ENCODE data around the gene PLAA.

The PLAA gene

DNA sequence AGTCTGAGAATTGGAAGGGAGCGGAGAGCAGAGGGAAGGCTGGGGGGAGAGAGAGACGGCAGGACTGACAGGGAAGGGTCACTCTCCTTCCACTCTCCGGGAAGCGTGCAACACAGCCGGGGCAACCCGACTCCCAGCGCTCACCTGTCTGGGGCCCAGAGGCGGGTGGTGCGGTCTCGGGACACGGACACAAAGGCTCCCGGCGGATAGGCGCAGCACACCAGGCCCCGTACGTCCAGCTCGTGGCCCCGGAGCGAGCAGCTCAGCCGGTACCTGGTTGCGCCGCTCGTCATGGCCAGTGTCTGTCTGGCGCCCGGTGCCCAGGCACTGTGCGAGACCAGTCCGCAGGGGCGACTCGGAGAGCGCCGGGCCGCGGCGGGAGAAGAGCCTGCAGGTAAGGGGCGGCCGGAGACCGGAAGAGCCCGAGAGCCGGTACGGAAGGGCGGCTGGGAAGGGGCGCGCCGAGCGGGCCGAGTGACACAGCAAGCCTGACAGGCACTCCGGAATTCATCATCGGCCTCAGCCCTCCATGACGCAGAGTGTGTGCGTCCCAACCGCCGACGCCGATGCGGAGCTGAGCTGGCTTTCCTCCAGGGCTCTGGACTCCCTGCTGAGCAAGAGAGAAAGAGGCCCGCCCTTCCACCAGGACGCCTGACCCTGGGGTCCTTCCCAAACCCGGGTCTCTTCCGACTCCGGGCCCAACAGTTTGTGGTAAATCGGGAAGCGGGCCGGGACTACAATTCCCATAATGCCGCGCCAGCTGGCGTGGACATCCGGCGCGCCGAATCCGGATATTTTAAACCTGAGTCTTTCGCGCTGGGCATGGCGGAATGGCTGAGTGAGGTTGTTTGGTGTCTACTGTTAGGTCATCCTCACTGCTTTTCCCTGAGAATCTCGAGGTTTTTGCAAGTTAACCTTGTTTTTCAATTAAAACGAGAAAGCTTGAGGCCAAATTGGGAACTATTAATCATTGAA, at the start of gene PLAA:
Gene PLAA (minus strand): TSS at position 490 of the 975 bp plus-strand sequence. CDS start 197 bp downstream, at position 293.
- TF ChIP-seq ZFX (IDR thresholded peaks at IDR 0.05), result peak; percentile 93
- TF ChIP-seq, protein P1, sequence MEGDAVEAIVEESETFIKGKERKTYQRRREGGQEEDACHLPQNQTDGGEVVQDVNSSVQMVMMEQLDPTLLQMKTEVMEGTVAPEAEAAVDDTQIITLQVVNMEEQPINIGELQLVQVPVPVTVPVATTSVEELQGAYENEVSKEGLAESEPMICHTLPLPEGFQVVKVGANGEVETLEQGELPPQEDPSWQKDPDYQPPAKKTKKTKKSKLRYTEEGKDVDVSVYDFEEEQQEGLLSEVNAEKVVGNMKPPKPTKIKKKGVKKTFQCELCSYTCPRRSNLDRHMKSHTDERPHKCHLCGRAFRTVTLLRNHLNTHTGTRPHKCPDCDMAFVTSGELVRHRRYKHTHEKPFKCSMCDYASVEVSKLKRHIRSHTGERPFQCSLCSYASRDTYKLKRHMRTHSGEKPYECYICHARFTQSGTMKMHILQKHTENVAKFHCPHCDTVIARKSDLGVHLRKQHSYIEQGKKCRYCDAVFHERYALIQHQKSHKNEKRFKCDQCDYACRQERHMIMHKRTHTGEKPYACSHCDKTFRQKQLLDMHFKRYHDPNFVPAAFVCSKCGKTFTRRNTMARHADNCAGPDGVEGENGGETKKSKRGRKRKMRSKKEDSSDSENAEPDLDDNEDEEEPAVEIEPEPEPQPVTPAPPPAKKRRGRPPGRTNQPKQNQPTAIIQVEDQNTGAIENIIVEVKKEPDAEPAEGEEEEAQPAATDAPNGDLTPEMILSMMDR (conservative IDR thresholded peaks at IDR 0.05), result no peak; the same call in 1 of the 2 replicates
- H3K27ac ChIP-seq, result peak within 1 kb of the TSS; percentile 94

DNA sequence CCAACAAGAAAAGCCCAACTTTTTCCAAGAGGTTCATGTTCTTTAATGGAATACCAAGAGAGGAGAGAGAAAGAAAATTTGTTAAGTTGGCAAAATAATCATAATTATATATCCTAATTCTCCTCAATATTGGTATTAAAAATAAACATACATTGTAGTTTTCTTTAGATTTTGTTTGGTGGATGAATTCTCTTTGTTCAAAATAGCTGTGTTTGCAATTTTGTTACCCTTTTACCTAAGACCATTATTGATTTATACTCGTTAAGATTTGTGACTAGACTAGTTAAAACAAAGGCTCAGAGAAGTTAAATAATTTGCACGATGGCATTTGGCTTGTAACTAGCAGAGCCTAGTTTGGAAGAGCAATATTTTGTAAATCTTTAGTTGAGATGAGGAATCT, 48.8 kb upstream of the PLAA start:
- H3K27ac ChIP-seq, result no peak overlapping the region
- TF ChIP-seq ZFX (IDR thresholded peaks at IDR 0.05), result no peak
- TF ChIP-seq, protein P1 (conservative IDR thresholded peaks at IDR 0.05), result no peak

DNA sequence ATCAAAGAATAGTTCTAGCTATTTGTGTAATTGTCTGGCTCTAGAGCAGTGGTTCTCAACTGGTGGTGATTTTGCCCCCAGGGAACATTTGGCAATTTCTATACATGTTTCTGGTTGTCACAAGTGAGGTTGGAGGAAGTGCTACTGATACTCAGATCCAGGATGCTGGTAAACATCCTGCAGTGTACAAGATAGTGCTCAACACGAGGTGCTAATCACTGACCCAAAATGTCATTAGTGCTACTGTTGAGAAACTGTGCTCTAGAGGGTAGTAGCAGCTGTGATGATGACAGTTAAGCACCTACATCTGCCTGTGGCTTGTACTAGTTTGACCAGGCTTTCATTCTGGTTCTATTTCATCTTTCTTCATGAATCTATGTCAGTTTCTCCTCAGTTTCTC, 36.3 kb upstream of the PLAA start:
- TF ChIP-seq, protein P1 (conservative IDR thresholded peaks at IDR 0.05), result no peak
- TF ChIP-seq ZFX (IDR thresholded peaks at IDR 0.05), result no peak
- H3K27ac ChIP-seq, result no peak overlapping the region

DNA sequence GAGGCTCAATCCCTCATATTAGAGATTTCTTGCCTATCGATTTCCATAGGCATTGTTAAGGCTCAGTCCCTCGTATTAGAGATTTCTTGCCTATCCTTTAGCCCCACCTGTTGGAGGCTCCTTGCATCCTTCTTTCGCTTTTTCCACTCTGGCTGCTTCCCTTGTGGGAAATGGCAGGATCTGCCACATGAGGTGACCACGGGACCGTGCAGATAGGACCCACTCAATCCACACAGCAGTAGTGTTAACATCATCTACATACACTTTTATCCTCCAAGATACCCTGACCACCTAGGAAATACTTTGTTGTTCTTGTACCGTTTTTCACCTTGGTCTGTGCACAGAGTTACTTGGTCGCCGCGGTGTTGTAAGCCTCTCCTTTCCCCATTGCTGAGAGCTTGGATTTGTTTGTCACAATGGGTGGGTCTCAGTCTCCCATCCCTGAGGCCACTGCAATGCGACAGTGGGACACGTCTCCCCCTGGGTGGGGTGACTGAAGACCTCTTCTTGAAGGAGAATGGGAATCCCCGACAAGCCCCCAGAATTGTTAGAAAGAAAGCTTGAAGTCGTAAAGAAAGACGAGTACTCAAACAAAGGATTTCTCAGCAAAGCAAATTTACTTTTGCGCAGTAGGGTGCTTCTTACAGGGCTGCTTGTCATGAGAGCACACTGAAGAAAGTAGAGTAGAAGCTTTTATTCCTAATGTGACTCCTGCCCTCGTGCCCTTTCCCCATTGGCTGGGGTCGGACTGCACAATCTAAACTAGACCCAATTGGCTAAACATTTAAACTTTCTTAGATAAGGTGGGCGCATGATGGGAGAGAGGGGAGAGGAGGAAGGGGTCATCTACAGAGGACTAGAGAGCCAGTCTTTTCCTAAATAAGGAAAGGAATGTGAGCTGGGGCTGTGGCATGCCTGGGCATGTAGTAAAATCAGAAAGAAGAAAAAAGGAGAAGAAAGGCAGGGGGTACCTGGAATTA, 29.0 kb upstream of the PLAA start:
- TF ChIP-seq, protein P1 (conservative IDR thresholded peaks at IDR 0.05), result peak; percentile 52
- no peak for TF ChIP-seq ZFX (IDR thresholded peaks at IDR 0.05)
- no peak overlapping the region for H3K27ac ChIP-seq

DNA sequence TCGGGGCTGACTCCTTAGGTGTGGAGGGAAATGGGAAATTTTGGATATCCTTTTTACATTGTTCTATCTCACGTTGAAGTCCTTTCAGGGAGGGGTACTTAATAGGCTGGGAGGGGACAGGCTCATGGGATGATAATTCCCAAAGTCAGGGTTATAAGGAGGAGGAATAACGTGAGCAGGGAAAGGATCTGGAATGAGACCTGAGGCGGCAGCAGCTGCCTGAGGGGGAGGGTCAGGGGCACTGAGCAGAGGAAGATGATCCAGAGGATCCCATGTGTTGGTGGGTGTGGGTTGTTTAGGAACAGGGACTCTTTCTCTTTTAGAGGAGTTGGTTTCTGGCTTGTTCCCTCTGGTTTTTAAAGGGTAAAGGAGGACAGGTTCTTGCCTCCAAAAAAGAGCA, 27.9 kb upstream of the PLAA start:
- TF ChIP-seq ZFX (IDR thresholded peaks at IDR 0.05), result no peak
- TF ChIP-seq, protein P1 (conservative IDR thresholded peaks at IDR 0.05), result no peak
- no peak overlapping the region for H3K27ac ChIP-seq

DNA sequence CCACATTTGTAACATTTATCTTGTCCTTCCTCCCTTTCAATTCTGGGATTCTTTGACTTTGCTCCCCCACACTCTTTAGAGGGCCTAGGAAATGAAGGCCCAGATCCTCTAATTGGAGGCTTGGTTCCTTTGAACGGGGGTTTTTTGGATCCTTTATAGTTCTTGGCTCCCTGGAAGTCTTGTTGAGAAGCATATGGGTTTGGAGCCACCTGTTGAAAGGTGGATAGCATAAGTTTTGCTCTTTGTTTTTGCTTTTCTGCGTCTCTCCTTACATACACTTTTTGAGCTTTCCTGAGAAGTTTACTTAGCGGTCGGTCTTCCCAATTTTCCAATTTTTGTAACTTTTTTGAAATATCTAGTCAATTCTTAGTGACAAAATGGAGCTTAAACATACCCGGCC, 26.9 kb upstream of the PLAA start:
- TF ChIP-seq, protein P1 (conservative IDR thresholded peaks at IDR 0.05), result no peak
- TF ChIP-seq ZFX (IDR thresholded peaks at IDR 0.05), result no peak

More for the DNA sequence above, 26.9 kb upstream of the PLAA start:
- H3K27ac ChIP-seq, result no peak overlapping the region

All from C4-2B (cell line).